ENCODE results near the gene TGFA.

TGFA gene

GRCh38 chr2:70411483-70412125 is 142.0 kb downstream of the TGFA start:
- no peak for DNase-seq

- no peak for DNase-seq
These were observed 150.2 kb downstream of the TGFA start for GRCh38 chr2:70403267-70404053.

GRCh38 chr2:70400539-70400938 is 153.1 kb downstream of the TGFA start:
- DNase-seq: no peak

- DNase-seq: no peak
These were observed 154.6 kb downstream of the TGFA start for GRCh38 chr2:70399046-70399445.
